ENCODE measurements around the gene SLC35C1.

The SLC35C1 gene

GRCh38 chr11:45844822-45845578 lies 40.1 kb downstream of the SLC35C1 start:
- DNase-seq (ENCODE audit: low spot score) = no peak

GRCh38 chr11:45846174-45846675 lies 41.3 kb downstream of the SLC35C1 start:
- DNase-seq (ENCODE audit: low spot score) = no peak

- peak; percentile 97 for DNase-seq (ENCODE audit: low spot score)
Measured at GRCh38 chr11:45846974-45847910, 42.3 kb downstream of the SLC35C1 start, which contains the start of gene CRY2. TSS of gene CRY2 (plus strand) at chr11:45847475. CDS start at chr11:45847491, 16 bp downstream.

GRCh38 chr11:45847911-45848316 lies 43.0 kb downstream of the SLC35C1 start:
- peak; percentile 40 for DNase-seq (ENCODE audit: low spot score)

GRCh38 chr11:45848654-45849081 lies 43.7 kb downstream of the SLC35C1 start:
- DNase-seq (ENCODE audit: low spot score) = no peak

GRCh38 chr11:45850446-45850845 lies 45.5 kb downstream of the SLC35C1 start:
- DNase-seq (ENCODE audit: low spot score) = no peak

- DNase-seq (ENCODE audit: low spot score) = no peak
Measured at GRCh38 chr11:45851228-45851627, 46.3 kb downstream of the SLC35C1 start.

GRCh38 chr11:45852018-45852711 lies 47.2 kb downstream of the SLC35C1 start:
- DNase-seq (ENCODE audit: low spot score) = no peak

- no peak for DNase-seq (ENCODE audit: low spot score)
Measured at GRCh38 chr11:45852712-45853101, 47.8 kb downstream of the SLC35C1 start.

GRCh38 chr11:45853332-45854219 lies 48.6 kb downstream of the SLC35C1 start:
- no peak for DNase-seq (ENCODE audit: low spot score)

GRCh38 chr11:45855308-45855707 lies 50.4 kb downstream of the SLC35C1 start:
- DNase-seq (ENCODE audit: low spot score) = no peak

- DNase-seq (ENCODE audit: low spot score) = no peak
Measured at GRCh38 chr11:45856044-45856468, 51.1 kb downstream of the SLC35C1 start.

- no peak for DNase-seq (ENCODE audit: low spot score)
Measured at GRCh38 chr11:45857961-45858474, 53.1 kb downstream of the SLC35C1 start.

- DNase-seq (ENCODE audit: low spot score) = no peak
Measured at GRCh38 chr11:45858751-45859398, 53.9 kb downstream of the SLC35C1 start.

GRCh38 chr11:45859661-45860140 lies 54.8 kb downstream of the SLC35C1 start:
- DNase-seq (ENCODE audit: low spot score) = no peak

GRCh38 chr11:45860348-45860747 lies 55.4 kb downstream of the SLC35C1 start:
- no peak for DNase-seq (ENCODE audit: low spot score)

- no peak for DNase-seq (ENCODE audit: low spot score)
Measured at GRCh38 chr11:45860764-45861510, 56.0 kb downstream of the SLC35C1 start.

Data from SK-N-DZ (cell line).